ENCODE data around the gene RAPGEF6. TPM values are rescaled to one million over a fixed set of nuclear protein-coding genes. Genes with fewer than 3 reads are reported as not detected.
"Not testable (repeated sequence)": the region's sequence is repeated elsewhere in the genome, so short reads cannot be mapped to it uniquely, and the experiment has no call there.

The RAPGEF6 gene
- total RNA-seq, 1 donor from 2014 or later = 16.9 TPM

- no peaks in the 10 kb centered on the region for H3K4me1 Mint-ChIP-seq (ENCODE audit: unreplicated experiment)
- H3K27ac Mint-ChIP-seq (ENCODE audit: unreplicated experiment) = no peak overlapping the region
- H3K27me3 Mint-ChIP-seq (ENCODE audit: unreplicated experiment) = peaks cover 4% of the 10 kb centered on the region
- peaks cover 16% of the 10 kb centered on the region for H3K36me3 Mint-ChIP-seq (ENCODE audit: low read depth, unreplicated experiment)
- H3K9me3 Mint-ChIP-seq (ENCODE audit: unreplicated experiment) = no peaks in the 10 kb centered on the region
- TF ChIP-seq, protein P1, sequence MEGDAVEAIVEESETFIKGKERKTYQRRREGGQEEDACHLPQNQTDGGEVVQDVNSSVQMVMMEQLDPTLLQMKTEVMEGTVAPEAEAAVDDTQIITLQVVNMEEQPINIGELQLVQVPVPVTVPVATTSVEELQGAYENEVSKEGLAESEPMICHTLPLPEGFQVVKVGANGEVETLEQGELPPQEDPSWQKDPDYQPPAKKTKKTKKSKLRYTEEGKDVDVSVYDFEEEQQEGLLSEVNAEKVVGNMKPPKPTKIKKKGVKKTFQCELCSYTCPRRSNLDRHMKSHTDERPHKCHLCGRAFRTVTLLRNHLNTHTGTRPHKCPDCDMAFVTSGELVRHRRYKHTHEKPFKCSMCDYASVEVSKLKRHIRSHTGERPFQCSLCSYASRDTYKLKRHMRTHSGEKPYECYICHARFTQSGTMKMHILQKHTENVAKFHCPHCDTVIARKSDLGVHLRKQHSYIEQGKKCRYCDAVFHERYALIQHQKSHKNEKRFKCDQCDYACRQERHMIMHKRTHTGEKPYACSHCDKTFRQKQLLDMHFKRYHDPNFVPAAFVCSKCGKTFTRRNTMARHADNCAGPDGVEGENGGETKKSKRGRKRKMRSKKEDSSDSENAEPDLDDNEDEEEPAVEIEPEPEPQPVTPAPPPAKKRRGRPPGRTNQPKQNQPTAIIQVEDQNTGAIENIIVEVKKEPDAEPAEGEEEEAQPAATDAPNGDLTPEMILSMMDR (IDR thresholded peaks at IDR 0.05; ENCODE audit: unreplicated experiment) = no peak
- no peak overlapping the region for H3K4me3 Mint-ChIP-seq (ENCODE audit: unreplicated experiment)
- no peak for DNase-seq (ENCODE audit: low spot score)
Measured at GRCh38 chr5:131679911-131680310, 44.9 kb upstream of the RAPGEF6 start.

GRCh38 chr5:131678273-131678672 lies 43.2 kb upstream of the RAPGEF6 start:
- H3K36me3 Mint-ChIP-seq (ENCODE audit: low read depth, unreplicated experiment) = peaks cover 22% of the 10 kb centered on the region
- not testable (repeated sequence) for H3K4me3 Mint-ChIP-seq (ENCODE audit: unreplicated experiment); H3K4me1 Mint-ChIP-seq (ENCODE audit: unreplicated experiment); H3K27ac Mint-ChIP-seq (ENCODE audit: unreplicated experiment); DNase-seq (ENCODE audit: low spot score); H3K9me3 Mint-ChIP-seq (ENCODE audit: unreplicated experiment); H3K27me3 Mint-ChIP-seq (ENCODE audit: unreplicated experiment)

- H3K27me3 Mint-ChIP-seq (ENCODE audit: unreplicated experiment) = peaks cover 4% of the 10 kb centered on the region
- peak overlapping the region; percentile 7 for H3K4me3 Mint-ChIP-seq (ENCODE audit: unreplicated experiment)
- TF ChIP-seq, protein P1 (IDR thresholded peaks at IDR 0.05; ENCODE audit: unreplicated experiment) = no peak
- no peaks in the 10 kb centered on the region for H3K9me3 Mint-ChIP-seq (ENCODE audit: unreplicated experiment)
- DNase-seq (ENCODE audit: low spot score) = no peak
- H3K36me3 Mint-ChIP-seq (ENCODE audit: low read depth, unreplicated experiment) = peaks cover 26% of the 10 kb centered on the region
- H3K4me1 Mint-ChIP-seq (ENCODE audit: unreplicated experiment) = no peaks in the 10 kb centered on the region
- H3K27ac Mint-ChIP-seq (ENCODE audit: unreplicated experiment) = no peak overlapping the region
Measured at GRCh38 chr5:131677115-131677514, 42.1 kb upstream of the RAPGEF6 start.

DNA sequence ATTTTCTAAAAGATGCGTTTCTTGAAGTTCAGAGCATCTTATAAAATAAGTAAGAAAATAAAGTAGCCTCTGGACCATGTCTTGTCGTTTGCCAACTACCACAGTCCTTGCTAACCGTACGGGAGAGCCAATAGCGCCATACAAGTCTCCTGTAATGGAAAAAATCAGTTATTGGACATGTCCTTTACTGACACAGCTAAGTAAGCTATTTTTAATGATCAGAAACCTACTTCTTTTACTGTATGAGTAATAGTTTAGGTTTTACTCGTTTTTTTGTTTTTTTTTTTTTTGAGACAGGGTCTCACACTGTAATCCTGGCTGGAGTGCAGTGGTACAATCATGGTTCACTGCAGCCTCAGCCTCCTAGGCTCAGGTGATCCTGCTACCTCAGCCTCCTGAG lies 37.7 kb upstream of the RAPGEF6 start:
- H3K27ac Mint-ChIP-seq (ENCODE audit: unreplicated experiment) = no peak overlapping the region

DNA sequence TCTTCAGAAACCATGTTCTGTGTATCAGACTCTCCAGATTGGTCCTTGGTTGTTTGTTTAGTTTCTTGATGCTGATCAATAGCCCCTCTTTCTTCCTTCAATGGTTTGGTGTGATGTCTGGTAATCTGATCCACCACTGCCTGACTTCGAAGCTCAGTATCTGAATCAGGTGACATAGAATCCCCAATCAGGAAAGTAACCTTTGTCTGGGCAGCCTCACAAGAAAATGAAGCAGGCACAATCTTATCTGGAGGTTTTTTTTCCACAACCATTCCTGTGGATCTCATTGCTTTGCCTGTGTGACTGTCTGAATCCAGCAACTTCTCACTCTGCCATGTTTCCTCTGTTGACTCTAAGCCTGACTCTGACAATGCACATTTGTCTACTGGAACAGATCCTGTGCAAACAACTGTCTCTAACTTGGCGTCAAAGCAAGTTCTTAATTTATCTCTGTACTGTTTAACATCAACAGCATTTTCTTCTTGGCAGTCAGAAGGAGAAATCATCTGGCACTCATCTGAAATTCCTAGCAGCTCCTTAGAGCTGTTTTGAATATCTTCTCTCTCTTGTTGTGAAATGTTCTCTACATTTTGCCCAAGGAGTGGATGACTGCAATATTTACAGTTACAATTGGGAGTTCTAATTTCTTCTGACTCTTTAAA lies 37.1 kb upstream of the RAPGEF6 start:
- H3K36me3 Mint-ChIP-seq (ENCODE audit: low read depth, unreplicated experiment) = peaks cover 36% of the 10 kb centered on the region
- H3K9me3 Mint-ChIP-seq (ENCODE audit: unreplicated experiment) = no peaks in the 10 kb centered on the region
- H3K27ac Mint-ChIP-seq (ENCODE audit: unreplicated experiment) = no peak overlapping the region

More for the DNA sequence above, 37.7 kb upstream of the RAPGEF6 start:
- Mint-ChIP-seq H3K4me1 (ENCODE audit: unreplicated experiment) (no peaks in the 10 kb centered on the region), H3K27me3 (ENCODE audit: unreplicated experiment) (peaks cover 4% of the 10 kb centered on the region), H3K36me3 (ENCODE audit: low read depth, unreplicated experiment) (peaks cover 38% of the 10 kb centered on the region), H3K4me3 (ENCODE audit: unreplicated experiment) (no peak overlapping the region), H3K9me3 (ENCODE audit: unreplicated experiment) (no peaks in the 10 kb centered on the region)
- DNase-seq (ENCODE audit: low spot score) = no peak
- TF ChIP-seq, protein P1 (IDR thresholded peaks at IDR 0.05; ENCODE audit: unreplicated experiment) = no peak

More for the DNA sequence above, 37.1 kb upstream of the RAPGEF6 start:
- Mint-ChIP-seq H3K4me3 (ENCODE audit: unreplicated experiment) (no peak overlapping the region), H3K4me1 (ENCODE audit: unreplicated experiment) (no peaks in the 10 kb centered on the region), H3K27me3 (ENCODE audit: unreplicated experiment) (peaks cover 4% of the 10 kb centered on the region)
- DNase-seq (ENCODE audit: low spot score) = no peak
- TF ChIP-seq, protein P1 (IDR thresholded peaks at IDR 0.05; ENCODE audit: unreplicated experiment) = no peak

All from endothelial cell (in vitro differentiated cells).